HG02759 (cell line): ENCODE data around the gene RRAS2.
"Not testable (repeated sequence)": the region's sequence is repeated elsewhere in the genome, so short reads cannot be mapped to it uniquely, and the experiment has no call there.

Experiments used
- ATAC-seq: cut with Tn5 transposase; IDR thresholded peaks from one replicate; pipeline ENCODE4 v1.9.1; 2021; ENCODE audit warnings: mild to moderate bottlenecking, moderate library complexity; ENCODE audit not compliant: unreplicated experiment

RRAS2 gene

GRCh38 chr11:14372011-14372410 is 13.0 kb upstream of the RRAS2 start:
- no peak for ATAC-seq

- ATAC-seq = no peak
These were observed 12.3 kb upstream of the RRAS2 start for GRCh38 chr11:14371249-14371648.

GRCh38 chr11:14370496-14370895 is 11.5 kb upstream of the RRAS2 start:
- no peak for ATAC-seq

- no peak for ATAC-seq
These were observed 10.6 kb upstream of the RRAS2 start for GRCh38 chr11:14369598-14369997.

- ATAC-seq = no peak
These were observed 8.0 kb upstream of the RRAS2 start for GRCh38 chr11:14366936-14367335.

- no peak for ATAC-seq
These were observed 5.3 kb upstream of the RRAS2 start for GRCh38 chr11:14364322-14364721.

GRCh38 chr11:14362611-14363010 is 3.6 kb upstream of the RRAS2 start:
- no peak for ATAC-seq

GRCh38 chr11:14361951-14362350 is 3.0 kb upstream of the RRAS2 start:
- ATAC-seq = no peak

- no peak for ATAC-seq
These were observed 2.0 kb upstream of the RRAS2 start for GRCh38 chr11:14360976-14361375.

GRCh38 chr11:14359501-14360031 is 583 bp upstream of the RRAS2 start:
- ATAC-seq = no peak

- peak; percentile 49 for ATAC-seq
These were observed 878 bp downstream of the RRAS2 start for GRCh38 chr11:14357881-14358728.

GRCh38 chr11:14356342-14356741 is 2.6 kb downstream of the RRAS2 start:
- no peak for ATAC-seq

GRCh38 chr11:14354604-14355003 is 4.4 kb downstream of the RRAS2 start:
- not testable (repeated sequence) for ATAC-seq

- no peak for ATAC-seq
These were observed 8.2 kb downstream of the RRAS2 start for GRCh38 chr11:14350716-14351238.

GRCh38 chr11:14350215-14350614 is 8.8 kb downstream of the RRAS2 start:
- ATAC-seq = no peak

GRCh38 chr11:14347991-14348390 is 11.0 kb downstream of the RRAS2 start:
- ATAC-seq = no peak

GRCh38 chr11:14347494-14347893 is 11.5 kb downstream of the RRAS2 start:
- ATAC-seq = no peak

GRCh38 chr11:14346303-14346955 is 12.6 kb downstream of the RRAS2 start:
- ATAC-seq = no peak

- no peak for ATAC-seq
These were observed 13.3 kb downstream of the RRAS2 start for GRCh38 chr11:14345668-14346067.

GRCh38 chr11:14345016-14345415 is 14.0 kb downstream of the RRAS2 start:
- ATAC-seq = not testable (repeated sequence)

GRCh38 chr11:14342906-14343305 is 16.1 kb downstream of the RRAS2 start:
- ATAC-seq = peak; percentile 88

- ATAC-seq = no peak
These were observed 17.0 kb downstream of the RRAS2 start for GRCh38 chr11:14341968-14342367.
